Smooth muscle cell (in vitro differentiated cells): ENCODE measurements around the gene ZNF526. TPM values are rescaled to one million over a fixed set of nuclear protein-coding genes. Genes with fewer than 3 reads are reported as not detected.
A peak's percentile ranks its signal among the peaks of the same experiment; 100 is the strongest.

ENCODE experiments used
- DNase-seq: peaks from one replicate; lab custom pipeline; 2025; ENCODE audit not compliant: unreplicated experiment; lab: John Stamatoyannopoulos, UW
- H2AFZ ChIP-seq: fragments of 200-600 bp; sonication (generic); 2 replicates; pipeline ENCODE4 v1.6.0; 2016; ENCODE audit warnings: antibody characterized with exemption, low read depth, mild to moderate bottlenecking
- H3F3A ChIP-seq: fragments of 200-600 bp; sonication (generic); 2 replicates; pipeline ENCODE4 v1.6.0; 2017; ENCODE audit warnings: antibody characterized with exemption, low read depth
- H3K27ac ChIP-seq: fragments of 200-600 bp; sonication (generic); 2 replicates; pipeline ENCODE4 v1.5.1; 2016; ENCODE audit warnings: low read depth, mild to moderate bottlenecking
- H3K27me3 ChIP-seq: fragments of 200-600 bp; sonication (generic); 2 replicates; pipeline ENCODE4 v1.6.1; 2016; ENCODE audit warnings: low read depth, mild to moderate bottlenecking
- H3K36me3 ChIP-seq: fragments of 200-600 bp; sonication (generic); 2 replicates; pipeline ENCODE4 v1.5.1; 2016; ENCODE audit warnings: low read depth
- H3K4me1 ChIP-seq: fragments of 200-600 bp; sonication (generic); 2 replicates; pipeline ENCODE4 v1.5.1; 2016; ENCODE audit warnings: low read depth
- H3K4me2 ChIP-seq: fragments of 200-600 bp; sonication (generic); 2 replicates; pipeline ENCODE4 v1.6.0; 2016; ENCODE audit warnings: mild to moderate bottlenecking
- H3K4me3 ChIP-seq: fragments of 200-600 bp; sonication (generic); 2 replicates; pipeline ENCODE4 v1.5.1; 2016; ENCODE audit warnings: mild to moderate bottlenecking
- H3K79me2 ChIP-seq: fragments of 200-600 bp; sonication (generic); 2 replicates; pipeline ENCODE4 v1.6.0; 2016; ENCODE audit warnings: low read depth, mild to moderate bottlenecking
- H3K9ac ChIP-seq: fragments of 200-600 bp; sonication (generic); 2 replicates; pipeline ENCODE4 v1.6.0; 2016; ENCODE audit warnings: low read depth
- H3K9me3 ChIP-seq: fragments of 200-600 bp; sonication (generic); replicated peaks from 2 replicates; pipeline ENCODE4 v1.5.1; 2016; ENCODE audit warnings: low read depth
- H4K20me1 ChIP-seq: fragments of 200-600 bp; sonication (generic); 2 replicates; pipeline ENCODE4 v1.6.0; 2016; ENCODE audit warnings: low read depth
- CTCF ChIP-seq: fragments of 200-600 bp; sonication (generic); IDR thresholded peaks from 2 replicates; pipeline ENCODE4 v1.5.1; 2017; ENCODE audit warnings: borderline replicate concordance, mild to moderate bottlenecking, antibody characterized with exemption; ENCODE audit not compliant: insufficient read depth, poor library complexity, severe bottlenecking
- WGBS: methylation state at CpG from one replicate; pipeline ENCODE4 v1.1.7; 2016; ENCODE audit warnings: low lambda C conversion rate; 5-methylcytosine and 5-hydroxymethylcytosine counted together
- polyA plus RNA-seq: library from polyadenylated mRNA; unstranded; fragments of >200 nt; fragmentation: Nextera tagmentation; extraction: Ambion mirVana; gene quantifications from 2 replicates; pipeline ENCODE4 v1.2.1, GENCODE V29; 2016
- total RNA-seq: library from RNA; depleted of rRNA; stranded (reverse); fragments of >200 nt; gene quantifications from 2 replicates; pipeline ENCODE4 v1.2.3, GENCODE V29; 2014

Gene ZNF526
- total and polyA plus RNA-seq, 2 experiments from 2014 or later = 5.0 to 12.1 TPM

- Histone ChIP-seq H3K27ac (peak overlapping the region; percentile 97), H3K4me1 (peaks cover 23% of the 10 kb centered on the region), H3K27me3 (no peaks in the 10 kb centered on the region), H3K9me3 (no peaks in the 10 kb centered on the region), H3K4me2 (peak overlapping the region; percentile 100), H3K4me3 (peak overlapping the region; percentile 98), H3K79me2 (peaks cover 61% of the 10 kb centered on the region), H3K9ac (peak overlapping the region; percentile 98), H3F3A (peaks cover 16% of the 10 kb centered on the region), H2AFZ (no peak overlapping the region), H4K20me1 (peaks cover 60% of the 10 kb centered on the region), H3K36me3 (no peaks in the 10 kb centered on the region)
- WGBS = 13% methylated on average over 25 of the region's 27 CpGs
- no peak for DNase-seq
- no peak for TF ChIP-seq CTCF
Observed at GRCh38 chr19:42252365-42253244, 32.5 kb downstream of the ZNF526 start.

- Histone ChIP-seq H3K4me1 (peaks cover 23% of the 10 kb centered on the region), H3K9me3 (no peaks in the 10 kb centered on the region), H3K27ac (peak overlapping the region; percentile 97), H3K9ac (peak overlapping the region; percentile 98), H3K36me3 (no peaks in the 10 kb centered on the region), H3K4me2 (peak overlapping the region; percentile 100), H3K4me3 (peak overlapping the region; percentile 98), H3K27me3 (no peaks in the 10 kb centered on the region), H3F3A (peaks cover 12% of the 10 kb centered on the region), H3K79me2 (peaks cover 61% of the 10 kb centered on the region), H2AFZ (no peak overlapping the region), H4K20me1 (peaks cover 51% of the 10 kb centered on the region)
- 2% methylated on average over 16 of the region's 71 CpGs for WGBS
- no peak for TF ChIP-seq CTCF
- no peak for DNase-seq
Observed at GRCh38 chr19:42253245-42254088, 33.4 kb downstream of the ZNF526 start.

GRCh38 chr19:42254089-42254849, 34.2 kb downstream of the ZNF526 start:
- Histone ChIP-seq H3K4me2 (peak overlapping the region; percentile 100), H4K20me1 (peaks cover 43% of the 10 kb centered on the region), H3K4me3 (peak overlapping the region; percentile 98), H3K27ac (peak overlapping the region; percentile 97), H3K27me3 (no peaks in the 10 kb centered on the region), H3K9me3 (no peaks in the 10 kb centered on the region), H3F3A (peaks cover 5% of the 10 kb centered on the region), H3K4me1 (peaks cover 23% of the 10 kb centered on the region), H3K36me3 (no peaks in the 10 kb centered on the region), H3K79me2 (peaks cover 55% of the 10 kb centered on the region), H2AFZ (no peak overlapping the region), H3K9ac (peak overlapping the region; percentile 98)
- peak; percentile 55 for DNase-seq
- no peak for TF ChIP-seq CTCF
- 2% methylated on average over 51 of the region's 70 CpGs for WGBS
